Measurements from ENCODE around the gene KLHL24.

Gene KLHL24, protein sequence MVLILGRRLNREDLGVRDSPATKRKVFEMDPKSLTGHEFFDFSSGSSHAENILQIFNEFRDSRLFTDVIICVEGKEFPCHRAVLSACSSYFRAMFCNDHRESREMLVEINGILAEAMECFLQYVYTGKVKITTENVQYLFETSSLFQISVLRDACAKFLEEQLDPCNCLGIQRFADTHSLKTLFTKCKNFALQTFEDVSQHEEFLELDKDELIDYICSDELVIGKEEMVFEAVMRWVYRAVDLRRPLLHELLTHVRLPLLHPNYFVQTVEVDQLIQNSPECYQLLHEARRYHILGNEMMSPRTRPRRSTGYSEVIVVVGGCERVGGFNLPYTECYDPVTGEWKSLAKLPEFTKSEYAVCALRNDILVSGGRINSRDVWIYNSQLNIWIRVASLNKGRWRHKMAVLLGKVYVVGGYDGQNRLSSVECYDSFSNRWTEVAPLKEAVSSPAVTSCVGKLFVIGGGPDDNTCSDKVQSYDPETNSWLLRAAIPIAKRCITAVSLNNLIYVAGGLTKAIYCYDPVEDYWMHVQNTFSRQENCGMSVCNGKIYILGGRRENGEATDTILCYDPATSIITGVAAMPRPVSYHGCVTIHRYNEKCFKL

DNA sequence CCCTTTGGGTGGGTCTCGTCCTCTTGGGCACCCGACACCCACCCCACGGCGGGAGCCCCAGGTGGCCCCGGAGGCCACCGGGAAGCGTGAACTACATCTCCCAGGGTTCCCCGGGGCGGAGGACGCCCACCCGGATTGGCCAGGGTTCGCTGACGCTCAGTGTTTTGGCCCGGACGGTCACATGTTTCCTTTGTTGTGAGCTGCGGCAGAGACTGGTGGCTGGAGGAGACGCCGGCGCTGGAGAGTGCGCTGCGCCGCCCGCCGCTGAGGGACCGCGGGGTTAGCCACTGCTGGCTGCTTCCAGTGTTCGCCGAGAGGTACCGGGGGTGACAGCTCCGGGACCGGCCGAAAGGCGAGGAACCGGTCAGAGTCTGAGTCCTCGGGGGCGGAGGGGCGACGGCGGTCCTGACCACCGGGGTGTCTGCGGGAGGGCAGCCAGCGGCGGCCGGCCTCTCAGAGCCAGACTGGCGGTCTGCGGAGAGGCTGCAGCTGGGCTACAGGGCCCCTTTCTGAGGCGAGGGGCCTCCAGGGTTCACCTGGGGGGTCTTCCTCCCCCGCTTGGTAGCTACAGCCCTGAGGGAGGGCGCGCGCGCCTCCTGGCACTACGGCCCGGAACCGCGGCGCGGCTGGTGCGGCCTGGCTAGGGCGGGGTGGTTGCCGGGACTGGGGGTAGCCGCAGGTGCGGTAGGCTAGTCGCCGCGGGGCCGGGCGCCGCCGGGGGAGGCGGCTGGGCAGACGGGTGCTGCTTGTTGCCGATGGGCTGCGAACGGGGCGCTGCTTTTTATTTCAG, at the start of gene KLHL24:
TSS of gene KLHL24 (plus strand) at position 193 of the 790 bp plus-strand sequence. CDS start 14,734 bp downstream, outside the sequence.
- H3K4me3 ChIP-seq (ENCODE audit: low read depth, low read length): peak within 1 kb of the TSS; percentile 81
- TF ChIP-seq, protein P1, sequence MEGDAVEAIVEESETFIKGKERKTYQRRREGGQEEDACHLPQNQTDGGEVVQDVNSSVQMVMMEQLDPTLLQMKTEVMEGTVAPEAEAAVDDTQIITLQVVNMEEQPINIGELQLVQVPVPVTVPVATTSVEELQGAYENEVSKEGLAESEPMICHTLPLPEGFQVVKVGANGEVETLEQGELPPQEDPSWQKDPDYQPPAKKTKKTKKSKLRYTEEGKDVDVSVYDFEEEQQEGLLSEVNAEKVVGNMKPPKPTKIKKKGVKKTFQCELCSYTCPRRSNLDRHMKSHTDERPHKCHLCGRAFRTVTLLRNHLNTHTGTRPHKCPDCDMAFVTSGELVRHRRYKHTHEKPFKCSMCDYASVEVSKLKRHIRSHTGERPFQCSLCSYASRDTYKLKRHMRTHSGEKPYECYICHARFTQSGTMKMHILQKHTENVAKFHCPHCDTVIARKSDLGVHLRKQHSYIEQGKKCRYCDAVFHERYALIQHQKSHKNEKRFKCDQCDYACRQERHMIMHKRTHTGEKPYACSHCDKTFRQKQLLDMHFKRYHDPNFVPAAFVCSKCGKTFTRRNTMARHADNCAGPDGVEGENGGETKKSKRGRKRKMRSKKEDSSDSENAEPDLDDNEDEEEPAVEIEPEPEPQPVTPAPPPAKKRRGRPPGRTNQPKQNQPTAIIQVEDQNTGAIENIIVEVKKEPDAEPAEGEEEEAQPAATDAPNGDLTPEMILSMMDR (IDR thresholded peaks at IDR 0.05; ENCODE audit: borderline replicate concordance, insufficient read depth, low read depth, low read length): 0 out of 2 replicates have a peak, but pooled peaks have one; percentile 7

DNA sequence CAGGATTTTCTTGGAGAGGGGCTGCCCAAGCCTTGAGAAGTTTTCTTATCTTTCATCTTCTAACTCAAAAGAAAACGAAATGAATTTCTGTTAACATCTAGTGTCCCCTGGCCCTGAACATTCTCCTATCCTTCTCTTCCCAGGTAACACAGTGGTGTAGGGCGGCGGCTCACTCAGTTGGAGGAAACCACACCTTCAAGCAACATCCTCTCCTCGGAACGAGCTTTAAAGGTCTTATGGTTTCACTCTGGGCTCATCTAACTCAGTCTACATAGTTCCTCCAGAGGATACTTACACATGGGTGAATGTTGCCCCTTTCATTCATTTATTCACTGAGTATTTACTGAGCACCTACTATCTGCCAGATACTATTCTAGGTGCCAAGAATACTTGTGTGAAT, 48.9 kb upstream of the KLHL24 start:
- TF ChIP-seq, protein P1 (IDR thresholded peaks at IDR 0.05; ENCODE audit: borderline replicate concordance, insufficient read depth, low read depth, low read length): no peak
- H3K4me3 ChIP-seq (ENCODE audit: low read depth, low read length): no peak overlapping the region

DNA sequence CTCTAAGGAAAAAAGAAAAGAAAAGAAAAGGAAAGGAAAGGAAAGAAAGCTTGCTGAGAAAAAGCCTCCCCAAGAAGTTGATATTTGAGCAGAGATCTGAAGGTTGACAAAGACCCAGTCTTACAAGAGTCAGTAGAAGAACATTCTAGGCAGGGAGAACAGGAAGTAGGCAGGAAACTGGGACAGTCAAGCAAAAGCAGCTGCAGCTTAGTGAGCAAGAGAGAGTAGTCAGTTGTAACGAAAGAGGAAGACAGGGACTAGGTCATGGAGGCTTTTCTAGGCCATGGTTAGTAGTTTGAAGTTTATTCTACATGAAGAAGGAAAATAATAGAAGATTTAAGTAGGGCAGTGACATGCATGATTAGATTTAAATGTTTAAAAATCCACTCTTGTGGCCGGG, 48.1 kb upstream of the KLHL24 start:
- TF ChIP-seq, protein P1 (IDR thresholded peaks at IDR 0.05; ENCODE audit: borderline replicate concordance, insufficient read depth, low read depth, low read length): no peak
- H3K4me3 ChIP-seq (ENCODE audit: low read depth, low read length): no peak overlapping the region

DNA sequence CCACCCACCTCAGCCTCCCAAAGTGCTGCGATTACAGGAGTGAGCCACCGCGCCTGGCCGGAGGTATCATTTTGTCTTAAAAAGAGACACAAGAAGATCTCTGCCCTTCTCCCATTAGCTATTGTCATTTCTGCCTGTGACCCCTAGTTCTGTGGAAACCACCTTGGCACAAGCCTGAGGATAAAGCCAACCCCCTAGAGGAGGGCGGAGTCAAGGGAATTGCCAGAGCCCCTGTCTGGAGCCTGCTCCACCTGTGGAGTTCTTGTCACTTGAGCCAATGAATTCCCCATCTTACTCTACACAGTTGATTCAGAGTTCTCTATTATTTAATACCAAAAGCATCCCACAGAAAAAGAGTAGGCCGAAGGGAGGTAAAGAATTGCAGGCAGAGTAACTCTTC, 45.0 kb upstream of the KLHL24 start:
- no peak overlapping the region for H3K4me3 ChIP-seq (ENCODE audit: low read depth, low read length)
- TF ChIP-seq, protein P1 (IDR thresholded peaks at IDR 0.05; ENCODE audit: borderline replicate concordance, insufficient read depth, low read depth, low read length): no peak

DNA sequence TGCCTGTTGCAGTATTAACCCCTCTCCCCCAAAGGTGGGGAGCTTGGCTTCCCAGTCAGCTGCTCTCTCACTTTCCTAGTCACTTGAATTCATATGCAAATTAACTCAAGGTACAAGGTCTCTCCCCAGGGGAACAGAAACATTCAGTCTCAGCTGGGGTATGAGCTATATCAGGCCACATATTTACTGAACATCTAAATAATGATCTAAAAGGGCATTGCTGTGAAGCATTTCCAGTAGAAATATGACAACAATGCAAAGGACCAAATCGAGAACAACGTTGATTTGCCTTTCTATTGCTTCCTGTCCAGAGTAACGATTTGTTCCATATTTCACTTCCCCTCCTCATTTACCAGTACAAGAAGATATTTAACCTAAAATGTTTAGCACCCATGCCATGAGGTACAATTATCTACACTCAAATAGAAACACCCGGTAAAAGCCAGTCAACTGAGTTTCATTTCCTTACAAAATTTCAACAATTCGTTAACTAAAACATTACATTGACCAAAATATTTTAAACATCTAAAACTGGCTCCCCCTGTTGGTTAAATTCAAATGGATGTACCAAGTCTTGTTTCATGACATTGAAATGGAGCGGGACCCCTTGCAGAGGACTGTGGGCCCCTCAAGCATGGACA, 43.4 kb upstream of the KLHL24 start:
- TF ChIP-seq, protein P1 (IDR thresholded peaks at IDR 0.05; ENCODE audit: borderline replicate concordance, insufficient read depth, low read depth, low read length): peak; percentile 23; the same call in 1 of the 2 replicates
- no peak overlapping the region for H3K4me3 ChIP-seq (ENCODE audit: low read depth, low read length)

DNA sequence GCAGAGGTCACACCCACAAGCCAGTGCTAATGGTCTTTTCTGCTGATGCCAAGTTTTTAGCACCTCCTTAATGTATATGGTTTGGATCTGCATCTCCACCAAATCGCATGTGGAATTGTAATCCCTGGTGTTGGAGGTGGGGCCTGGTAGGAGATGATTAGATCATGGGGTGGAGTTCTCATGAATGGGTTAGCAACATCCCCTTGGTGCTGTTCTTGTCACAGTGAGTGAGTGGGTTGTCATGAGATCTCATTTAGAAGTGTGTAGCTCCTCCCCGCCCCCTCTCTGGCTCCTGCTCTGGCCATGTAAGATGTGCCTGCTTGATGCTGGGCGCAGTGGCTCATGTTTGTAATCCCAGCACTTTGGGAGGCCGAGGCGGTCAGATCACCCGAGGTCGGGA, 42.6 kb upstream of the KLHL24 start:
- H3K4me3 ChIP-seq (ENCODE audit: low read depth, low read length): no peak overlapping the region
- TF ChIP-seq, protein P1 (IDR thresholded peaks at IDR 0.05; ENCODE audit: borderline replicate concordance, insufficient read depth, low read depth, low read length): no peak
